Liver (tissue), 9 donors: Measurements from ENCODE around the gene IREB2. TPM values are rescaled to one million over a fixed set of nuclear protein-coding genes. Genes with fewer than 3 reads are reported as not detected.

Source experiments
- DNase-seq: peaks from one replicate; pipeline ENCODE4 v3.0.0-alpha.2; 2017; ENCODE audit warnings: low spot score
- H3K27ac ChIP-seq, 2 donors: one replicate each; pipeline ENCODE4 v1.7.0; 2013; ENCODE audit warnings: inconsistent platforms in 2 of 2, low read length in 2 of 2, control low read depth in 1 of 2, low read depth in 1 of 2, mild to moderate bottlenecking in 1 of 2
- H3K27me3 ChIP-seq, 4 donors: one replicate each; pipeline versions ENCODE4 v1.6.1 to v1.7.0; 2013; ENCODE audit warnings: low read length in 3 of 4, inconsistent platforms in 1 of 4, mild to moderate bottlenecking in 1 of 4, moderate library complexity in 1 of 4; ENCODE audit not compliant: control insufficient read depth in 4 of 4, insufficient read depth in 4 of 4
- H3K36me3 ChIP-seq, 4 donors: one replicate each; pipeline versions ENCODE4 v1.6.1 to v1.7.0; 2013; ENCODE audit warnings: low read length in 3 of 4, mild to moderate bottlenecking in 3 of 4, low read depth in 1 of 4, moderate library complexity in 1 of 4; ENCODE audit not compliant: control insufficient read depth in 4 of 4, insufficient read depth in 3 of 4
- H3K4me1 ChIP-seq, 4 donors: one replicate each; pipeline versions ENCODE4 v1.6.1 to v1.7.0; 2013; ENCODE audit warnings: low read length in 3 of 4, mild to moderate bottlenecking in 3 of 4, moderate library complexity in 1 of 4; ENCODE audit not compliant: control insufficient read depth in 4 of 4, insufficient read depth in 4 of 4
- H3K4me3 ChIP-seq, 3 donors: one replicate each; pipeline versions ENCODE4 v1.6.1 to v1.7.0; 2013; ENCODE audit warnings: low read length in 3 of 3, control low read depth in 1 of 3, low read depth in 1 of 3, mild to moderate bottlenecking in 1 of 3
- H3K9ac ChIP-seq, 2 donors: one replicate each; pipeline ENCODE4 v1.7.0; 2013; ENCODE audit warnings: low read length in 2 of 2, mild to moderate bottlenecking in 2 of 2, moderate library complexity in 2 of 2, control low read depth in 1 of 2, low read depth in 1 of 2
- H3K9me3 ChIP-seq, 4 donors: one replicate each; pipeline versions ENCODE4 v1.6.1 to v1.7.0; 2013; ENCODE audit warnings: low read length in 3 of 4; ENCODE audit not compliant: control insufficient read depth in 4 of 4
- CTCF ChIP-seq: fragments of 150-350 bp; IDR thresholded peaks from 2 replicates; pipeline ENCODE4 v1.5.1; 2017; ENCODE audit warnings: improper control_type of control experiment, low read depth, low read length; ENCODE audit not compliant: missing input control
- EGR1 ChIP-seq, 2 donors: IDR thresholded peaks; 2 replicates each; pipeline ENCODE4 v1.6.1; 2016 to 2018; ENCODE audit warnings: antibody characterized with exemption in 2 of 2, low read depth in 2 of 2
- FOXA1 ChIP-seq: IDR thresholded peaks from 2 replicates; pipeline ENCODE4 v1.6.1; 2016; ENCODE audit warnings: antibody characterized with exemption
- FOXA2 ChIP-seq: IDR thresholded peaks from 2 replicates; pipeline ENCODE4 v1.6.1; 2016; ENCODE audit warnings: antibody characterized with exemption
- GABPA ChIP-seq, 2 donors: IDR thresholded peaks in 1 of 2; conservative IDR thresholded peaks in 1 of 2; 2 replicates each; pipeline ENCODE4 v1.6.1; 2016; ENCODE audit warnings: antibody characterized with exemption in 2 of 2, mild to moderate bottlenecking in 1 of 2, moderate library complexity in 1 of 2
- HNF4A ChIP-seq, 2 donors: conservative IDR thresholded peaks; 2 replicates each; pipeline ENCODE4 v1.6.1; 2016; ENCODE audit warnings: antibody characterized with exemption in 2 of 2, mild to moderate bottlenecking in 2 of 2
- NR2F2 ChIP-seq: IDR thresholded peaks from 2 replicates; pipeline ENCODE4 v1.6.1; 2016; ENCODE audit warnings: antibody characterized with exemption
- RAD21 ChIP-seq, 2 donors: IDR thresholded peaks; 2 replicates each; pipeline ENCODE4 v1.6.1; 2016; ENCODE audit warnings: antibody characterized with exemption in 2 of 2, mild to moderate bottlenecking in 2 of 2
- RXRA ChIP-seq, 2 donors: IDR thresholded peaks; 2 replicates each; pipeline ENCODE4 v1.6.1; 2017 to 2018; ENCODE audit warnings: antibody characterized with exemption in 2 of 2, mild to moderate bottlenecking in 1 of 2
- SP1 ChIP-seq: IDR thresholded peaks from 2 replicates; pipeline ENCODE4 v1.6.1; 2018; ENCODE audit warnings: antibody characterized with exemption, mild to moderate bottlenecking
- TAF1 ChIP-seq: conservative IDR thresholded peaks from 2 replicates; pipeline ENCODE4 v1.6.1; 2016; ENCODE audit warnings: antibody characterized with exemption, mild to moderate bottlenecking
- YY1 ChIP-seq: IDR thresholded peaks from 2 replicates; pipeline ENCODE4 v1.6.1; 2016; ENCODE audit warnings: antibody characterized with exemption, mild to moderate bottlenecking
- WGBS: extraction: QIAGEN DNeasy Blood & Tissue Kit; methylation state at CpG from one replicate; pipeline ENCODE4 v1.1.7; 2013; 5-methylcytosine and 5-hydroxymethylcytosine counted together
- polyA plus RNA-seq, 2 donors: library from polyadenylated mRNA; stranded (reverse) in 1 of 2; unstranded in 1 of 2; fragments of 200-250 nt in 1 of 2; fragments of >200 nt in 1 of 2; fragmentation: Nextera tagmentation in 1 of 2; extraction: Ambion mirVana in 1 of 2; gene quantifications; one replicate each; pipeline versions ENCODE4 v1.2.1 to v1.2.3, GENCODE V29; 2013 to 2015
- total RNA-seq, 2 donors: library from RNA; depleted of rRNA; stranded (reverse); fragments of >200 nt; gene quantifications; one replicate each; pipeline ENCODE4 v1.2.3, GENCODE V29; 2014
- TF ChIP-seq, protein P1 (sequence below): IDR thresholded peaks from 2 replicates; pipeline ENCODE4 v1.6.1; 2016; ENCODE audit warnings: antibody characterized with exemption
- TF ChIP-seq, protein P2 (sequence below): IDR thresholded peaks from 2 replicates; pipeline ENCODE4 v1.6.1; 2016; ENCODE audit warnings: antibody characterized with exemption
- TF ChIP-seq, protein P3 (sequence below): IDR thresholded peaks from 2 replicates; pipeline ENCODE4 v1.6.1; 2016; ENCODE audit warnings: antibody characterized with exemption
- TF ChIP-seq, protein P4 (sequence below): IDR thresholded peaks from 2 replicates; pipeline ENCODE4 v1.6.1; 2016; ENCODE audit warnings: antibody characterized with exemption, mild to moderate bottlenecking
- donor health status: healthy.
- donor health status: healthy.
- donor health status: healthy.
- donor health status: healthy.
- donor health status: healthy.

The IREB2 gene
- total and polyA plus RNA-seq, 4 donors: 7.0 to 51.4 (median 17.0) TPM

DNA sequence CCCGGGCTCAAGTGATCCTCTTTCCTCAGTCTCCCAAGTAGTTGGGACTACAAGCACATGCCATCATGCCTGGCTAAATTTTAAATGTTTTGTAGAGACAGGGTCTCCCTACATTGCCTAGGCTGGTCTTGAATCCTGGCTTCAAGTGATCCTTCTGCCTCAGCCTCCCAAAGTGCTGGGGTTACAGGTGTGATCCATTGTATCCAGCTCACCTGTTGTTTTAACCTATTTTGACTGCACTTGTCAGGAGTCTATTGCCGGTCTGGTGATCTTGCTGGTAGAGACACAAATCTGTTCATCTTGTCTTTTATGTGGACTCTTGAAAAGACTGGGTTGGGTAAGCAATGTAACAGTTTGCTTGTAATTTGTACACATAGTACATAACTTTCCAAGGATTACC lies 7.9 kb downstream of the IREB2 start (continued):
- TF ChIP-seq CTCF: no peak

DNA sequence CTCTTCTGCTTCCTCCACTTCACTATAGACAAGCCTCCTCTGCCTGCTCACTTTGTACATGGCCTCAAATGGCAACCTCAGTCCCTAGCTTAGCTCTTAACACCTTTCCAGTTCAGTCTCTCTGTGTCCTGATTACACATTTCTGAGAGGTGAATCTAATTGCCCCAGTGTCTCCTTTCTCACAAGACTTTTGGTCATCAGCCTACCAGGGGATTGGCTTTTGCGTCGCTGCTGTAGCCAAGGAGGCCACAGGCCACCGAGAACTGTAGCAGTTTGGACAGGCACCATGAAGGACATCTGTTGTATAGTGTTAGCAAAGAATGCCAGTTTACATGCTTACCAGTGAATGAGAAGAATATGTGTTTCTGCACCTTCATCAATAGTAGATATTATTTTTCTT lies 8.5 kb downstream of the IREB2 start:
- DNase-seq: no peak
- H3K4me1 ChIP-seq: peaks cover 0 to 25% (median 18%) of the 10 kb centered on the region in 4 donors
- TF ChIP-seq, protein P1, sequence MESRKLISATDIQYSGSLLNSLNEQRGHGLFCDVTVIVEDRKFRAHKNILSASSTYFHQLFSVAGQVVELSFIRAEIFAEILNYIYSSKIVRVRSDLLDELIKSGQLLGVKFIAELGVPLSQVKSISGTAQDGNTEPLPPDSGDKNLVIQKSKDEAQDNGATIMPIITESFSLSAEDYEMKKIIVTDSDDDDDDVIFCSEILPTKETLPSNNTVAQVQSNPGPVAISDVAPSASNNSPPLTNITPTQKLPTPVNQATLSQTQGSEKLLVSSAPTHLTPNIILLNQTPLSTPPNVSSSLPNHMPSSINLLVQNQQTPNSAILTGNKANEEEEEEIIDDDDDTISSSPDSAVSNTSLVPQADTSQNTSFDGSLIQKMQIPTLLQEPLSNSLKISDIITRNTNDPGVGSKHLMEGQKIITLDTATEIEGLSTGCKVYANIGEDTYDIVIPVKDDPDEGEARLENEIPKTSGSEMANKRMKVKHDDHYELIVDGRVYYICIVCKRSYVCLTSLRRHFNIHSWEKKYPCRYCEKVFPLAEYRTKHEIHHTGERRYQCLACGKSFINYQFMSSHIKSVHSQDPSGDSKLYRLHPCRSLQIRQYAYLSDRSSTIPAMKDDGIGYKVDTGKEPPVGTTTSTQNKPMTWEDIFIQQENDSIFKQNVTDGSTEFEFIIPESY: no peak
- TF ChIP-seq HNF4A (conservative IDR thresholded peaks at IDR 0.05): no peak
- TF ChIP-seq NR2F2: no peak
- TF ChIP-seq, protein P2, sequence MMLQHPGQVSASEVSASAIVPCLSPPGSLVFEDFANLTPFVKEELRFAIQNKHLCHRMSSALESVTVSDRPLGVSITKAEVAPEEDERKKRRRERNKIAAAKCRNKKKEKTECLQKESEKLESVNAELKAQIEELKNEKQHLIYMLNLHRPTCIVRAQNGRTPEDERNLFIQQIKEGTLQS: no peak
- TF ChIP-seq RAD21 (IDR thresholded peaks at IDR 0.05): no peak
- no peak for TF ChIP-seq GABPA (IDR thresholded peaks at IDR 0.05 in 1 of 2, conservative IDR thresholded peaks at IDR 0.05 in 1 of 2)
- TF ChIP-seq FOXA1: no peak
- no peak for TF ChIP-seq FOXA2
- no peak for TF ChIP-seq RXRA (IDR thresholded peaks at IDR 0.05)
- no peak for TF ChIP-seq CTCF
- TF ChIP-seq, protein P3, sequence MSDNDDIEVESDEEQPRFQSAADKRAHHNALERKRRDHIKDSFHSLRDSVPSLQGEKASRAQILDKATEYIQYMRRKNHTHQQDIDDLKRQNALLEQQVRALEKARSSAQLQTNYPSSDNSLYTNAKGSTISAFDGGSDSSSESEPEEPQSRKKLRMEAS: no peak
- no peak for TF ChIP-seq YY1
- TF ChIP-seq SP1: no peak
- no peak for TF ChIP-seq EGR1 (IDR thresholded peaks at IDR 0.05; ENCODE audit: low read depth in 2 of 2)
- TF ChIP-seq, protein P4, sequence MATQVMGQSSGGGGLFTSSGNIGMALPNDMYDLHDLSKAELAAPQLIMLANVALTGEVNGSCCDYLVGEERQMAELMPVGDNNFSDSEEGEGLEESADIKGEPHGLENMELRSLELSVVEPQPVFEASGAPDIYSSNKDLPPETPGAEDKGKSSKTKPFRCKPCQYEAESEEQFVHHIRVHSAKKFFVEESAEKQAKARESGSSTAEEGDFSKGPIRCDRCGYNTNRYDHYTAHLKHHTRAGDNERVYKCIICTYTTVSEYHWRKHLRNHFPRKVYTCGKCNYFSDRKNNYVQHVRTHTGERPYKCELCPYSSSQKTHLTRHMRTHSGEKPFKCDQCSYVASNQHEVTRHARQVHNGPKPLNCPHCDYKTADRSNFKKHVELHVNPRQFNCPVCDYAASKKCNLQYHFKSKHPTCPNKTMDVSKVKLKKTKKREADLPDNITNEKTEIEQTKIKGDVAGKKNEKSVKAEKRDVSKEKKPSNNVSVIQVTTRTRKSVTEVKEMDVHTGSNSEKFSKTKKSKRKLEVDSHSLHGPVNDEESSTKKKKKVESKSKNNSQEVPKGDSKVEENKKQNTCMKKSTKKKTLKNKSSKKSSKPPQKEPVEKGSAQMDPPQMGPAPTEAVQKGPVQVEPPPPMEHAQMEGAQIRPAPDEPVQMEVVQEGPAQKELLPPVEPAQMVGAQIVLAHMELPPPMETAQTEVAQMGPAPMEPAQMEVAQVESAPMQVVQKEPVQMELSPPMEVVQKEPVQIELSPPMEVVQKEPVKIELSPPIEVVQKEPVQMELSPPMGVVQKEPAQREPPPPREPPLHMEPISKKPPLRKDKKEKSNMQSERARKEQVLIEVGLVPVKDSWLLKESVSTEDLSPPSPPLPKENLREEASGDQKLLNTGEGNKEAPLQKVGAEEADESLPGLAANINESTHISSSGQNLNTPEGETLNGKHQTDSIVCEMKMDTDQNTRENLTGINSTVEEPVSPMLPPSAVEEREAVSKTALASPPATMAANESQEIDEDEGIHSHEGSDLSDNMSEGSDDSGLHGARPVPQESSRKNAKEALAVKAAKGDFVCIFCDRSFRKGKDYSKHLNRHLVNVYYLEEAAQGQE: no peak
- TF ChIP-seq TAF1: no peak
- no peak overlapping the region for H3K27ac ChIP-seq
- no peaks in the 10 kb centered on the region for H3K9me3 ChIP-seq
- H3K9ac ChIP-seq: no peak overlapping the region
- 92% methylated on average over 3 of the region's 3 CpGs for WGBS
- H3K36me3 ChIP-seq: peaks cover 1 to 18% (median 11%) of the 10 kb centered on the region in 4 donors
- H3K27me3 ChIP-seq: no peaks in the 10 kb centered on the region
- no peak overlapping the region for H3K4me3 ChIP-seq
